NCI-H2227 (cell line): ENCODE data around the gene ADPRS.

Source experiments
- DNase-seq: peaks from one replicate; lab custom pipeline; 2025; ENCODE audit not compliant: unreplicated experiment; lab: John Stamatoyannopoulos, UW

The ADPRS gene

GRCh38 chr1:36128905-36129206 lies 40.2 kb downstream of the ADPRS start:
- DNase-seq: no peak

- DNase-seq: no peak
Observed at GRCh38 chr1:36132029-36132428, 43.3 kb downstream of the ADPRS start.

DNA sequence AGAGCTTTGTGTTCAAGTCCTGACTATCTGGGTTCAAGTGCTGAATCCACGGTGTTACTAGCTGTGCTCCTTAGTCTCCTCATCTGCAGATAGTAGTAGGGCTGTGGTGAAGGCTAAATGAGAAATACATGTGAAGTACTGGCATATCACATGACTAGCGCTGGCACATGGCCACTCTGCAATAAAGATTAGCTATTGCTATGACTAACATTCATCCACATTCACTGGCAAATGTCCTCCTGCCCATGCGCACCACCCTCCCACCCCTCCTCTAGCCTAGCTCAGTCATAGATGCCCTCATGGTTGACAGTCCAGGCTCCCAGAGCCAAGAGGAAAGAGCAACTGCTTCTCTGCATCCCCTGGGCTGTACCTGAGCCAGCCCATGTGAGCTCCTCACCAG lies 44.8 kb downstream of the ADPRS start:
- DNase-seq: no peak

DNA sequence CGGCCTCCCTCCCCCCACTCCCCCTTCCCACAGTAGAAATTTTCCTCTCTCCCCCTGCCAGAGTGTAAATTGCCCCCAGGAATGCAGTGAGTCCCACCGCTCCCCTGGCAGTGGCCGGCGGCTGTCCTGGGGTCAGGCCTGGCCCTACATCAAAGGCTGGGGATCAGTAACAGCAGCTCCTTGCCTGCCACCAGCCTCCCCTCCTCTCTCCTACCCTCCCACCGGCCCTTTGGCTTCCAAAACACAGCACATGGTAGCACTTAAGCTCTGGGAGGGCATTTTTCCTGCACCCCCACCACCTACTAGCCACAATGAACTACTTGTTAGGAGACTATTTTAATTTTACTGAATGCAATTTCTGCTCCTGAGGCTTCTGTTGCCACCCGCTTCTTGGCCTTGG lies 45.3 kb downstream of the ADPRS start:
- no peak for DNase-seq

- peak; percentile 63 for DNase-seq
Observed at GRCh38 chr1:36134505-36135329, 46.0 kb downstream of the ADPRS start.

- DNase-seq: no peak
Observed at GRCh38 chr1:36135330-36135667, 46.6 kb downstream of the ADPRS start.

DNA sequence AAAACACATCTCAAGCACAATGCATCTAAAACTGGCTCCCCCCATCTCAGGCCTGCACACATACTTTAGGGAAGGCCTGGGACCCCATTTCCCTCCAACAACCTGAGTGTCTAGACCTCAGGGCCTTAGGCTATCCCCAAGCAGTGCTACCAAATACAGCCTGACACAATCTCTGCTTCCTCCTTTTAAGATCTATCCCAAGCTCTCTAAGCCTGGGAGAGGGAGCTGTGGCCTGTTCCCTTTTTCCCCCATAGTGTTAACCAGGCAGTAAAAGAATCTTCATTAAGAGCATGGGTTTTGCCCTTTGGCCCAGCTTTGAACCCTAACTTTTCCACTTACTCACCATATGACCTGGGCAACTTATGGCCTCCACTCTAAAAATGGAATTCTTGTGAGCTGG lies 47.1 kb downstream of the ADPRS start:
- no peak for DNase-seq

DNA sequence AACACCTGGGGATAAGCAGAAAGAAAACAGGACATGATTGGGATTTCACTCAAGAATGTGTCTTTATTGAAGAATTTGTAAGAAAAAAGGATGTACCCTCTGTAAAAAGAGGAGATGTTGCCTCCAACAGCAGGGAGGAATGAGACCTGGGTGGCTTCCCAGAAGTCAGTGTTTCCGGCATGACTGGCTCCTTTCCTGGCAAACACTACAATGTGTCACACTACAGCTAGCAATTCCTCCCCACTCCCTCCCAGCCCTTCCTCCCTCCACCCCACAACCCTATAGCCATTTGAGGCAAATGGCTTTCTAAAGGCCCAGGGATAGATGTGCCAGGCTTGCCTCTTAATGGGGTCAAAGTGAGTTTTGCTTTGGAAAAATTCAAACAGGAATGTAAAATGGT lies 47.8 kb downstream of the ADPRS start:
- DNase-seq: no peak

DNA sequence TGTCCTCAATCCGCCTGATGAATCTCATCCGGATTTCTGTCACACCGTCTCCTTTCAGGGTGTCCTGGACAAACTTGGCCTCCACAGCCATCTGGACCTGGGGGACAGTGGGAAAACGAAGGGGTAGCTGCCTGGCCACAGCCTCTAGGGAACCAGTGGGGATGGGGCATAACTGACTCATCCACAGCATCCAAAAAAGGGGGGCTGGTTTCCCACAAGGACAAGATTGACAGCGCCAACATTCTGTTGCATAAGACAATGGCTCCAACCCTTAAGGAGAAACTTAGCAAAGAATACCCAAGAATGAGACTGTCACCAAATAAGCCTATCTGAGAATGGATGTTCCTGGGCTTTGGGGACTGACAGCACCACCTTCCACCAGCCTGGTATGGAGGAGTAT lies 48.5 kb downstream of the ADPRS start:
- DNase-seq: no peak

DNA sequence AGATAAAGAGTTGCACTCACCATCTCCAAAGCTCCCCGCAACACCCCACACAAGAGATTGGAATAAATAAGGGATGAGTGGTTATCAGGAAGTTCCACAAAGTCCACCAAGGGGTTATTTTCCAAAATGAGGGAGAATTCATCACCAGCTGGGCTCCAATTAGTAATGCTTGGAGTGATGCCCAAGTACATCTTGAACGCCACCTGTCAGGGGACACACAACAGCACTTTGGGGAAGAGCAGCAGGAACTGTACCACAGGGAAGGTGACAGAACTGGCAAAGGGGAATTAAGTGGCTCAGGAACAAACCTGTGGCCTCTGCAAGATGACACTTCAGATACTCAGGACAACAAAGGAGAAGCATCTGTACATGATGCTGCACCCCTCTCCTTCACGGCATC lies 49.1 kb downstream of the ADPRS start:
- no peak for DNase-seq

DNA sequence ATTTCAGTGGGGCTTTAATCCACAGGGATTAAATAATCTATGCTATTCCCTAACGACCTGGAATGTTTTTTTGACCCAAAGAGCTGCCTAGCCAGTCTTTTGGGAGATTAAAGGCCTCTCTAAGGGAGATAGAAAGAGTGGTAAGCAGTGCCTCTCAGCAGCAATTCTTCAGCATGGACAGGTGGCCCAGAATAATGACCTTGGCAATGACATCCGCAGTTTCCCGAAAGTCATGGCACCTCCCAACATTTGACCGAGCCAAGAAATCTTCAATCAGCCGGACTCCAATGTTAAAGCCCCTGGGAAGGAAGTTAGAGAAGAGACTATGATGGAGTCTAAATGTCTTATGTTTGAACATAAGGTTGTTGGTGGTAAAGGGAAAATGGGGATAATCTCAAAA lies 50.8 kb downstream of the ADPRS start:
- DNase-seq: no peak

DNA sequence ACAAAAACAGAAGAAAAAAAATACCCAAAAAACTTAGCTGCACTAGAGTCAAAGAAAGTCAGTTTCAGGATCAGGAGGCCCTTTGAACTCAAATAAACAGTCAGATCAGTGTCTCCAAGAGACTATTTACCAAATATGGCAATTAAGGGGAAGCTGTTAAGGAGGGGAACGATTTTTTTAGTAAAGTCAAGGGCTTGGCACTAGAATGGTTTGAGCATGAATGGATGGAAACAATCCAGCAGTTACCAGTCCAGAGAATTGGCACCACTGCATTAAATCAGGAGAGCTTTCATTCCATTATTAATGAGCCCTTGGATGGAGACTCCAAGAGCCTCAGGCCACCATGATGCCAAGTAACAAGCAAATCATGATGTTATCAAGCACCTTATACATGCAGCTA lies 53.4 kb downstream of the ADPRS start:
- no peak for DNase-seq

DNA sequence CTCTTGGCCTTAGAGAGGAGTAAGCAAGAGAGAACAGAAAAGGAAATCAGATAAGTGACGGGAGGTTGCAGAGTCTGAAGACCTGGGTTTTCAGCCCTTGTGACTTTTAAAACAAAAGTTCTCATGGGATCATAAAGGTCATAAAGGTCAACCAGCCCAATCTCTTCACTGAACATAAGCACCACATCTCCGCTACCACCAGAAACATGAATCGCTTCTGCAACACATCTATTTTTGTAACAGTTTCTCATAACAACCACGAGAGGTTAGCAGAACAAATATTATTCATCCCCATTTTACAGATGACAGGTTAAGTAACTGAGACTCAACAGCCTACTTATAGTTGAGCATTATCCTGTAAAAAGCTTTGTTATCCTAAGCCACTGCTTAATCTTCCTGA lies 54.7 kb downstream of the ADPRS start:
- DNase-seq: no peak
